Body of pancreas (tissue), 4 donors: ENCODE measurements around the gene SLC6A7.

ENCODE experiments used
- POLR2A ChIP-seq, 3 donors: fragments of 450-650 bp; IDR thresholded peaks; one replicate each; pipeline ENCODE4 v1.6.1; 2016; ENCODE audit warnings: antibody characterized with exemption in 3 of 3, mild to moderate bottlenecking in 2 of 3
- TF ChIP-seq, protein P1 (sequence below), 7 experiments: fragments of 450-650 bp in 4 of 7; fragments of 200-600 bp in 3 of 7; sonication (generic) in 3 of 7; IDR thresholded peaks; one replicate each; pipeline ENCODE4 v1.5.1; 2016 to 2019; ENCODE audit warnings: antibody characterized with exemption in 7 of 7

DNA sequence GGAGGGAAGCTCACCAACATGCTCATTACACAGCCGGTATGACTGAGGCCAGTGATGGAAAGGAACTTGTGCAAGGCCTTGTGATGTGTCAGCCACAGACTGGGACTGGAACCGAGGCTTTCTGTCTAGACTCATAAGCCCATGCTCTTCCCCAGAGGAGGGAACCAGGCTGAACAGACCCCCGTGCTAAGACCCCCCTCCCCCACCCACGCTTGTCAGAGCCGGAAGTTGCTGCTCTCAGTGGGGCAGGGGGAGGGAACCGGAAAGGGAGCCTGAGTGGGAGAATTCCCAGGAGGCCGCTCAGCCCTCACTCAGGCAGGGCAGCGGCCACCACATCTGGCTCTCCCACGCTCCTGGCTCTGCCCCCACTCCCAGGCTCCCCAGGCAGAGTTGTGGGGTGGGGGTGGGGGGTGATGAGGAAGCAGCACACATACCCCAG lies 30.1 kb upstream of the SLC6A7 start:
- TF ChIP-seq, protein P1, sequence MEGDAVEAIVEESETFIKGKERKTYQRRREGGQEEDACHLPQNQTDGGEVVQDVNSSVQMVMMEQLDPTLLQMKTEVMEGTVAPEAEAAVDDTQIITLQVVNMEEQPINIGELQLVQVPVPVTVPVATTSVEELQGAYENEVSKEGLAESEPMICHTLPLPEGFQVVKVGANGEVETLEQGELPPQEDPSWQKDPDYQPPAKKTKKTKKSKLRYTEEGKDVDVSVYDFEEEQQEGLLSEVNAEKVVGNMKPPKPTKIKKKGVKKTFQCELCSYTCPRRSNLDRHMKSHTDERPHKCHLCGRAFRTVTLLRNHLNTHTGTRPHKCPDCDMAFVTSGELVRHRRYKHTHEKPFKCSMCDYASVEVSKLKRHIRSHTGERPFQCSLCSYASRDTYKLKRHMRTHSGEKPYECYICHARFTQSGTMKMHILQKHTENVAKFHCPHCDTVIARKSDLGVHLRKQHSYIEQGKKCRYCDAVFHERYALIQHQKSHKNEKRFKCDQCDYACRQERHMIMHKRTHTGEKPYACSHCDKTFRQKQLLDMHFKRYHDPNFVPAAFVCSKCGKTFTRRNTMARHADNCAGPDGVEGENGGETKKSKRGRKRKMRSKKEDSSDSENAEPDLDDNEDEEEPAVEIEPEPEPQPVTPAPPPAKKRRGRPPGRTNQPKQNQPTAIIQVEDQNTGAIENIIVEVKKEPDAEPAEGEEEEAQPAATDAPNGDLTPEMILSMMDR (IDR thresholded peaks at IDR 0.05), result no peak
- no peak for TF ChIP-seq POLR2A (IDR thresholded peaks at IDR 0.05)
